Immature natural killer cell (primary cell): ENCODE data around the gene ADIPOQ. TPM values are rescaled to one million over a fixed set of nuclear protein-coding genes. Genes with fewer than 3 reads are reported as not detected.
A peak's percentile ranks its signal among the peaks of the same experiment; 100 is the strongest.
"Not testable (repeated sequence)": the region's sequence is repeated elsewhere in the genome, so short reads cannot be mapped to it uniquely, and the experiment has no call there.

Experiments
- DNase-seq, 3 donors: peaks; one replicate each; pipeline ENCODE4 v3.0.0; 2022; ENCODE audit warnings: mixed read lengths in 1 of 3
- H3K27ac Mint-ChIP-seq, 6 donors: one replicate each; pipeline ENCODE4 v1.8.0; 2020; ENCODE audit warnings: mixed read lengths in 6 of 6, mild to moderate bottlenecking in 5 of 6, inconsistent platforms in 4 of 6, moderate library complexity in 3 of 6
- H3K27me3 Mint-ChIP-seq, 3 donors: one replicate each; pipeline ENCODE4 v1.8.0; 2020 to 2021; ENCODE audit warnings: low read depth in 3 of 3, mild to moderate bottlenecking in 3 of 3, mixed read lengths in 3 of 3, moderate library complexity in 3 of 3, inconsistent platforms in 1 of 3
- H3K36me3 Mint-ChIP-seq, 3 donors: one replicate each; pipeline ENCODE4 v1.8.0; 2020; ENCODE audit warnings: mixed read lengths in 3 of 3, inconsistent platforms in 2 of 3, mild to moderate bottlenecking in 2 of 3
- H3K4me1 Mint-ChIP-seq, 2 donors: one replicate each; pipeline ENCODE4 v1.8.0; 2020; ENCODE audit warnings: inconsistent platforms in 2 of 2, mild to moderate bottlenecking in 2 of 2, mixed read lengths in 2 of 2, moderate library complexity in 1 of 2
- H3K4me3 Mint-ChIP-seq, 5 donors: one replicate each; pipeline ENCODE4 v1.8.0; 2020; ENCODE audit warnings: mild to moderate bottlenecking in 5 of 5, mixed read lengths in 5 of 5, inconsistent platforms in 3 of 5, moderate library complexity in 3 of 5
- H3K9me3 Mint-ChIP-seq, 6 donors: one replicate each; pipeline ENCODE4 v1.8.0; 2020; ENCODE audit warnings: mild to moderate bottlenecking in 6 of 6, mixed read lengths in 6 of 6, inconsistent platforms in 4 of 6, moderate library complexity in 3 of 6
- polyA plus RNA-seq, 3 donors: library from polyadenylated mRNA; unstranded; fragments of 300-500 nt; fragmentation: Illumina TruSeq; gene quantifications; one replicate each; pipeline ENCODE4 v1.2.3, GENCODE V29; 2021

The ADIPOQ gene
- polyA plus RNA-seq, 3 donors from 2014 or later: not detected

- Mint-ChIP-seq H3K9me3 (no peaks in the 10 kb centered on the region), H3K4me1 (peaks cover 13 to 14% of the 10 kb centered on the region in 2 donors), H3K27me3 (peaks cover 9 to 23% (median 17%) of the 10 kb centered on the region in 3 donors), H3K36me3 (no peaks in the 10 kb centered on the region), H3K4me3 (no peak overlapping the region), H3K27ac (no peak overlapping the region)
- DNase-seq: peak; percentile 34 to 52 (median 48)
These were observed 20.8 kb upstream of the ADIPOQ start for GRCh38 chr3:186821429-186822387.

GRCh38 chr3:186822388-186822759 is 20.1 kb upstream of the ADIPOQ start:
- H3K4me1 Mint-ChIP-seq: peaks cover 13 to 16% of the 10 kb centered on the region in 2 donors
- H3K9me3 Mint-ChIP-seq: not testable (repeated sequence)

GRCh38 chr3:186823386-186823785 is 19.1 kb upstream of the ADIPOQ start:
- Mint-ChIP-seq H3K27ac (no peak overlapping the region), H3K36me3 (no peaks in the 10 kb centered on the region), H3K27me3 (peaks cover 9 to 24% (median 18%) of the 10 kb centered on the region in 3 donors), H3K4me1 (peaks cover 13 to 16% of the 10 kb centered on the region in 2 donors), H3K9me3 (no peaks in the 10 kb centered on the region), H3K4me3 (no peak overlapping the region)
- DNase-seq: no peak

More at GRCh38 chr3:186822388-186822759, 20.1 kb upstream of the ADIPOQ start:
- H3K27me3 Mint-ChIP-seq: peaks cover 9 to 24% (median 18%) of the 10 kb centered on the region in 3 donors
- not testable (repeated sequence) for H3K27ac Mint-ChIP-seq, DNase-seq, H3K36me3 Mint-ChIP-seq, H3K4me3 Mint-ChIP-seq

- Mint-ChIP-seq H3K27ac (no peak overlapping the region), H3K36me3 (no peaks in the 10 kb centered on the region), H3K4me3 (no peak overlapping the region), H3K9me3 (no peaks in the 10 kb centered on the region), H3K27me3 (peaks cover 11 to 26% (median 25%) of the 10 kb centered on the region in 3 donors), H3K4me1 (peaks cover 13 to 16% of the 10 kb centered on the region in 2 donors)
- no peak for DNase-seq
These were observed 17.9 kb upstream of the ADIPOQ start for GRCh38 chr3:186824430-186825139.

- Mint-ChIP-seq H3K36me3 (no peaks in the 10 kb centered on the region), H3K9me3 (no peaks in the 10 kb centered on the region), H3K4me1 (peaks cover 13 to 16% of the 10 kb centered on the region in 2 donors), H3K27ac (no peak overlapping the region), H3K4me3 (peak overlapping the region in 4 of 5 donors; percentile 63 to 82 (median 76)), H3K27me3 (peaks cover 16 to 32% (median 29%) of the 10 kb centered on the region in 3 donors)
- no peak for DNase-seq
These were observed 17.2 kb upstream of the ADIPOQ start for GRCh38 chr3:186825294-186825821.

- Mint-ChIP-seq H3K4me1 (peaks cover 13 to 16% of the 10 kb centered on the region in 2 donors), H3K9me3 (no peaks in the 10 kb centered on the region), H3K27me3 (peaks cover 18 to 38% (median 32%) of the 10 kb centered on the region in 3 donors), H3K4me3 (peak overlapping the region; percentile 63 to 82 (median 78)), H3K27ac (no peak overlapping the region), H3K36me3 (no peaks in the 10 kb centered on the region)
- peak in 1 of 3 donors; percentile 5 for DNase-seq
These were observed 16.6 kb upstream of the ADIPOQ start for GRCh38 chr3:186825872-186826409.

GRCh38 chr3:186826410-186826975 is 16.0 kb upstream of the ADIPOQ start:
- Mint-ChIP-seq H3K9me3 (no peaks in the 10 kb centered on the region), H3K4me3 (peak overlapping the region; percentile 72 to 82 (median 78)), H3K27ac (peak overlapping the region in 1 of 6 donors; percentile 4), H3K36me3 (no peaks in the 10 kb centered on the region), H3K4me1 (peaks cover 13 to 16% of the 10 kb centered on the region in 2 donors), H3K27me3 (peaks cover 18 to 38% (median 36%) of the 10 kb centered on the region in 3 donors)
- peak; percentile 7 to 30 (median 18) for DNase-seq

GRCh38 chr3:186826976-186827857 is 15.3 kb upstream of the ADIPOQ start:
- Mint-ChIP-seq H3K4me3 (peak overlapping the region; percentile 72 to 82 (median 78)), H3K9me3 (no peaks in the 10 kb centered on the region), H3K27me3 (peaks cover 18 to 42% (median 39%) of the 10 kb centered on the region in 3 donors), H3K36me3 (no peaks in the 10 kb centered on the region), H3K4me1 (peaks cover 13 to 16% of the 10 kb centered on the region in 2 donors), H3K27ac (no peak overlapping the region)
- DNase-seq: peak; percentile 84 to 88 (median 88)

GRCh38 chr3:186828340-186828739 is 14.2 kb upstream of the ADIPOQ start:
- Mint-ChIP-seq H3K36me3 (no peaks in the 10 kb centered on the region), H3K27ac (no peak overlapping the region), H3K9me3 (no peaks in the 10 kb centered on the region), H3K4me3 (peak overlapping the region in 2 of 5 donors; percentile 60 to 67), H3K27me3 (peaks cover 18 to 48% (median 42%) of the 10 kb centered on the region in 3 donors), H3K4me1 (peaks cover 13 to 16% of the 10 kb centered on the region in 2 donors)
- no peak for DNase-seq

GRCh38 chr3:186831798-186832197 is 10.7 kb upstream of the ADIPOQ start:
- Mint-ChIP-seq H3K27ac (no peak overlapping the region), H3K36me3 (no peaks in the 10 kb centered on the region), H3K4me1 (peaks cover 0 to 2% of the 10 kb centered on the region in 2 donors), H3K9me3 (no peaks in the 10 kb centered on the region), H3K4me3 (no peak overlapping the region), H3K27me3 (peaks cover 17 to 36% (median 24%) of the 10 kb centered on the region in 3 donors)
- no peak for DNase-seq

GRCh38 chr3:186832276-186832675 is 10.2 kb upstream of the ADIPOQ start:
- Mint-ChIP-seq H3K36me3 (no peaks in the 10 kb centered on the region), H3K27me3 (peaks cover 17 to 36% (median 24%) of the 10 kb centered on the region in 3 donors), H3K4me3 (no peak overlapping the region), H3K9me3 (no peaks in the 10 kb centered on the region), H3K4me1 (no peaks in the 10 kb centered on the region), H3K27ac (no peak overlapping the region)
- DNase-seq: no peak

GRCh38 chr3:186839874-186840641 is 2.5 kb upstream of the ADIPOQ start:
- no peaks in the 10 kb centered on the region for H3K36me3 Mint-ChIP-seq
- no peak overlapping the region for H3K27ac Mint-ChIP-seq

More at GRCh38 chr3:186839874-186840641, 2.5 kb upstream of the ADIPOQ start:
- H3K4me1 Mint-ChIP-seq: no peaks in the 10 kb centered on the region
- H3K27me3 Mint-ChIP-seq: peaks cover 2 to 10% (median 8%) of the 10 kb centered on the region in 3 donors
- no peak for DNase-seq
- H3K4me3 Mint-ChIP-seq: no peak overlapping the region
- no peaks in the 10 kb centered on the region for H3K9me3 Mint-ChIP-seq
